ENCODE results near the gene PTGES. TPM values are rescaled to one million over a fixed set of nuclear protein-coding genes. Genes with fewer than 3 reads are reported as not detected.
A peak's percentile ranks its signal among the peaks of the same experiment; 100 is the strongest.
"Not testable (repeated sequence)": the region's sequence is repeated elsewhere in the genome, so short reads cannot be mapped to it uniquely, and the experiment has no call there.

Gene PTGES
- total RNA-seq, 2 experiments from 2014 or later: 0.20 to 0.21 TPM

- no peak overlapping the region for H3K4me3 Mint-ChIP-seq
Measured at GRCh38 chr9:129776938-129777768, 24.3 kb upstream of the PTGES start.

GRCh38 chr9:129776566-129776937 is 23.7 kb upstream of the PTGES start:
- H3K4me1 Mint-ChIP-seq: peaks cover 13% of the 10 kb centered on the region
- no peak for DNase-seq
- H3K27me3 Mint-ChIP-seq: peaks cover 32% of the 10 kb centered on the region
- H3K9me3 Mint-ChIP-seq: no peaks in the 10 kb centered on the region
- no peak overlapping the region for H3K4me3 Mint-ChIP-seq
- no peak overlapping the region for H3K27ac Mint-ChIP-seq
- no peaks in the 10 kb centered on the region for H3K36me3 Mint-ChIP-seq

More at GRCh38 chr9:129776938-129777768, 24.3 kb upstream of the PTGES start:
- no peaks in the 10 kb centered on the region for H3K9me3 Mint-ChIP-seq
- peak overlapping the region; percentile 23 for H3K27ac Mint-ChIP-seq
- DNase-seq: peak; percentile 75
- peaks cover 32% of the 10 kb centered on the region for H3K27me3 Mint-ChIP-seq
- H3K36me3 Mint-ChIP-seq: no peaks in the 10 kb centered on the region
- peaks cover 13% of the 10 kb centered on the region for H3K4me1 Mint-ChIP-seq

GRCh38 chr9:129776096-129776495 is 23.3 kb upstream of the PTGES start:
- H3K27ac Mint-ChIP-seq, H3K9me3 Mint-ChIP-seq, H3K36me3 Mint-ChIP-seq, DNase-seq, H3K4me3 Mint-ChIP-seq: not testable (repeated sequence)
- H3K27me3 Mint-ChIP-seq: peaks cover 32% of the 10 kb centered on the region
- peaks cover 13% of the 10 kb centered on the region for H3K4me1 Mint-ChIP-seq

GRCh38 chr9:129775448-129775798 is 22.6 kb upstream of the PTGES start:
- no peak overlapping the region for H3K4me3 Mint-ChIP-seq
- H3K27me3 Mint-ChIP-seq: peaks cover 32% of the 10 kb centered on the region
- no peak overlapping the region for H3K27ac Mint-ChIP-seq
- no peaks in the 10 kb centered on the region for H3K36me3 Mint-ChIP-seq
- H3K9me3 Mint-ChIP-seq: no peaks in the 10 kb centered on the region
- DNase-seq: no peak
- peaks cover 13% of the 10 kb centered on the region for H3K4me1 Mint-ChIP-seq

GRCh38 chr9:129774791-129775447 is 22.1 kb upstream of the PTGES start:
- H3K27me3 Mint-ChIP-seq: peaks cover 32% of the 10 kb centered on the region
- no peaks in the 10 kb centered on the region for H3K9me3 Mint-ChIP-seq
- DNase-seq: no peak
- no peak overlapping the region for H3K27ac Mint-ChIP-seq
- no peak overlapping the region for H3K4me3 Mint-ChIP-seq
- H3K4me1 Mint-ChIP-seq: peaks cover 13% of the 10 kb centered on the region
- no peaks in the 10 kb centered on the region for H3K36me3 Mint-ChIP-seq

- Mint-ChIP-seq H3K27me3 (peaks cover 25% of the 10 kb centered on the region), H3K4me3 (no peak overlapping the region), H3K4me1 (peaks cover 13% of the 10 kb centered on the region), H3K27ac (no peak overlapping the region), H3K9me3 (no peaks in the 10 kb centered on the region), H3K36me3 (no peaks in the 10 kb centered on the region)
- DNase-seq: no peak
Measured at GRCh38 chr9:129773262-129774048, 20.6 kb upstream of the PTGES start.

- no peaks in the 10 kb centered on the region for H3K4me1 Mint-ChIP-seq
- H3K36me3 Mint-ChIP-seq: no peaks in the 10 kb centered on the region
- DNase-seq: no peak
- no peak overlapping the region for H3K27ac Mint-ChIP-seq
- peaks cover 4% of the 10 kb centered on the region for H3K27me3 Mint-ChIP-seq
- H3K4me3 Mint-ChIP-seq: no peak overlapping the region
- no peaks in the 10 kb centered on the region for H3K9me3 Mint-ChIP-seq
Measured at GRCh38 chr9:129770741-129771140, 17.9 kb upstream of the PTGES start.

GRCh38 chr9:129769669-129770068 is 16.8 kb upstream of the PTGES start:
- no peaks in the 10 kb centered on the region for H3K27me3 Mint-ChIP-seq
- no peak overlapping the region for H3K27ac Mint-ChIP-seq
- no peaks in the 10 kb centered on the region for H3K4me1 Mint-ChIP-seq
- no peaks in the 10 kb centered on the region for H3K9me3 Mint-ChIP-seq
- DNase-seq: no peak
- H3K4me3 Mint-ChIP-seq: no peak overlapping the region
- H3K36me3 Mint-ChIP-seq: no peaks in the 10 kb centered on the region

GRCh38 chr9:129768486-129768885 is 15.6 kb upstream of the PTGES start:
- H3K36me3 Mint-ChIP-seq: no peaks in the 10 kb centered on the region
- no peak for DNase-seq
- no peak overlapping the region for H3K4me3 Mint-ChIP-seq
- no peaks in the 10 kb centered on the region for H3K27me3 Mint-ChIP-seq
- no peaks in the 10 kb centered on the region for H3K4me1 Mint-ChIP-seq
- H3K9me3 Mint-ChIP-seq: no peaks in the 10 kb centered on the region
- H3K27ac Mint-ChIP-seq: no peak overlapping the region

GRCh38 chr9:129765764-129766317 is 13.0 kb upstream of the PTGES start:
- Mint-ChIP-seq H3K27me3 (no peaks in the 10 kb centered on the region), H3K4me3 (no peak overlapping the region), H3K4me1 (no peaks in the 10 kb centered on the region), H3K27ac (no peak overlapping the region), H3K9me3 (no peaks in the 10 kb centered on the region), H3K36me3 (no peaks in the 10 kb centered on the region)
- no peak for DNase-seq

GRCh38 chr9:129762985-129763926 is 10.4 kb upstream of the PTGES start:
- DNase-seq: no peak
- H3K4me3 Mint-ChIP-seq: no peak overlapping the region
- H3K27me3 Mint-ChIP-seq: peaks cover 3% of the 10 kb centered on the region
- H3K4me1 Mint-ChIP-seq: no peaks in the 10 kb centered on the region
- no peaks in the 10 kb centered on the region for H3K9me3 Mint-ChIP-seq
- H3K27ac Mint-ChIP-seq: no peak overlapping the region
- no peaks in the 10 kb centered on the region for H3K36me3 Mint-ChIP-seq

- H3K9me3 Mint-ChIP-seq, H3K27me3 Mint-ChIP-seq, DNase-seq, H3K4me1 Mint-ChIP-seq, H3K4me3 Mint-ChIP-seq, H3K36me3 Mint-ChIP-seq, H3K27ac Mint-ChIP-seq: not testable (repeated sequence)
Measured at GRCh38 chr9:129762370-129762984, 9.6 kb upstream of the PTGES start.

- DNase-seq: no peak
- Mint-ChIP-seq H3K4me3 (no peak overlapping the region), H3K27ac (no peak overlapping the region), H3K9me3 (no peaks in the 10 kb centered on the region), H3K27me3 (peaks cover 3% of the 10 kb centered on the region), H3K4me1 (peaks cover 9% of the 10 kb centered on the region), H3K36me3 (no peaks in the 10 kb centered on the region)
Measured at GRCh38 chr9:129761901-129762369, 9.1 kb upstream of the PTGES start.
